HG03521 (cell line): ENCODE data around the gene GNAT1.
"Not testable (repeated sequence)": the region's sequence is repeated elsewhere in the genome, so short reads cannot be mapped to it uniquely, and the experiment has no call there.

ENCODE experiments used
- ATAC-seq: cut with Tn5 transposase; IDR thresholded peaks from one replicate; pipeline ENCODE4 v1.9.1; 2021; ENCODE audit warnings: mild to moderate bottlenecking, moderate library complexity; ENCODE audit not compliant: unreplicated experiment

The GNAT1 gene

GRCh38 chr3:50201573-50202315 lies 10.3 kb downstream of the GNAT1 start:
- ATAC-seq: no peak

- no peak for ATAC-seq
Observed at GRCh38 chr3:50202353-50203112, 11.1 kb downstream of the GNAT1 start.

- no peak for ATAC-seq
Observed at GRCh38 chr3:50203113-50203808, 11.9 kb downstream of the GNAT1 start.

GRCh38 chr3:50203809-50204803 lies 12.7 kb downstream of the GNAT1 start:
- no peak for ATAC-seq

- no peak for ATAC-seq
Observed at GRCh38 chr3:50204804-50205412, 13.5 kb downstream of the GNAT1 start, which contains the start of gene SLC38A3. Gene SLC38A3 (plus strand): TSS chr3:50205271. CDS start chr3:50214200, 8,929 bp downstream.

- no peak for ATAC-seq
Observed at GRCh38 chr3:50205413-50206276, 14.2 kb downstream of the GNAT1 start.

- ATAC-seq: no peak
Observed at GRCh38 chr3:50207359-50208042, 16.1 kb downstream of the GNAT1 start.

GRCh38 chr3:50208677-50209344 lies 17.4 kb downstream of the GNAT1 start:
- no peak for ATAC-seq

- no peak for ATAC-seq
Observed at GRCh38 chr3:50210176-50210509, 18.7 kb downstream of the GNAT1 start.

GRCh38 chr3:50210510-50211367 lies 19.3 kb downstream of the GNAT1 start:
- ATAC-seq: no peak

GRCh38 chr3:50211368-50211717 lies 19.9 kb downstream of the GNAT1 start:
- ATAC-seq: not testable (repeated sequence)

GRCh38 chr3:50211930-50212329 lies 20.5 kb downstream of the GNAT1 start:
- ATAC-seq: no peak

GRCh38 chr3:50212502-50212901 lies 21.1 kb downstream of the GNAT1 start:
- ATAC-seq: no peak

- ATAC-seq: no peak
Observed at GRCh38 chr3:50212971-50213370, 21.6 kb downstream of the GNAT1 start.

- no peak for ATAC-seq
Observed at GRCh38 chr3:50213373-50213772, 22.0 kb downstream of the GNAT1 start.

GRCh38 chr3:50214824-50215223 lies 23.4 kb downstream of the GNAT1 start:
- ATAC-seq: no peak

- no peak for ATAC-seq
Observed at GRCh38 chr3:50215529-50215928, 24.1 kb downstream of the GNAT1 start.
